Neural cell (in vitro differentiated cells): Measurements from ENCODE around the gene ARL15.

Experiments
- EP300 ChIP-seq: fragments of 450-650 bp; conservative IDR thresholded peaks from 2 replicates; pipeline ENCODE4 v1.6.1; 2014; ENCODE audit warnings: antibody characterized with exemption, mild to moderate bottlenecking, moderate library complexity; ENCODE audit not compliant: poor library complexity, severe bottlenecking
- REST ChIP-seq: IDR thresholded peaks from 2 replicates; pipeline ENCODE4 v1.6.1; 2012; ENCODE audit warnings: borderline replicate concordance
- TAF1 ChIP-seq: IDR thresholded peaks from 2 replicates; pipeline ENCODE4 v1.6.1; 2012; ENCODE audit warnings: low read depth
- TF ChIP-seq, protein P1 (sequence below): fragments of 450-650 bp; IDR thresholded peaks from 2 replicates; pipeline ENCODE4 v1.5.1; 2014; ENCODE audit warnings: antibody characterized with exemption, mild to moderate bottlenecking, moderate library complexity; ENCODE audit not compliant: poor library complexity, severe bottlenecking

GRCh38 chr5:54311176-54311677 is 854 bp upstream of the ARL15 start:
- TF ChIP-seq, protein P1, sequence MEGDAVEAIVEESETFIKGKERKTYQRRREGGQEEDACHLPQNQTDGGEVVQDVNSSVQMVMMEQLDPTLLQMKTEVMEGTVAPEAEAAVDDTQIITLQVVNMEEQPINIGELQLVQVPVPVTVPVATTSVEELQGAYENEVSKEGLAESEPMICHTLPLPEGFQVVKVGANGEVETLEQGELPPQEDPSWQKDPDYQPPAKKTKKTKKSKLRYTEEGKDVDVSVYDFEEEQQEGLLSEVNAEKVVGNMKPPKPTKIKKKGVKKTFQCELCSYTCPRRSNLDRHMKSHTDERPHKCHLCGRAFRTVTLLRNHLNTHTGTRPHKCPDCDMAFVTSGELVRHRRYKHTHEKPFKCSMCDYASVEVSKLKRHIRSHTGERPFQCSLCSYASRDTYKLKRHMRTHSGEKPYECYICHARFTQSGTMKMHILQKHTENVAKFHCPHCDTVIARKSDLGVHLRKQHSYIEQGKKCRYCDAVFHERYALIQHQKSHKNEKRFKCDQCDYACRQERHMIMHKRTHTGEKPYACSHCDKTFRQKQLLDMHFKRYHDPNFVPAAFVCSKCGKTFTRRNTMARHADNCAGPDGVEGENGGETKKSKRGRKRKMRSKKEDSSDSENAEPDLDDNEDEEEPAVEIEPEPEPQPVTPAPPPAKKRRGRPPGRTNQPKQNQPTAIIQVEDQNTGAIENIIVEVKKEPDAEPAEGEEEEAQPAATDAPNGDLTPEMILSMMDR, result no peak
- TF ChIP-seq EP300, result no peak
- TF ChIP-seq REST, result no peak
- no peak for TF ChIP-seq TAF1
